Parathyroid adenoma (tissue), 2 donors: ENCODE results near the gene VOPP1.

Source experiments
- H2AFZ ChIP-seq: fragments of 300-600 bp; sonication (generic); one replicate; pipeline ENCODE4 v1.7.0; 2017; ENCODE audit warnings: antibody characterized with exemption, mild to moderate bottlenecking
- H3K27ac ChIP-seq: fragments of 300-600 bp; sonication (generic); one replicate; pipeline ENCODE4 v1.7.0; 2017
- H3K27me3 ChIP-seq: fragments of 300-600 bp; sonication (generic); one replicate; pipeline ENCODE4 v1.7.0; 2017; ENCODE audit warnings: low read length; ENCODE audit not compliant: control insufficient read depth, insufficient read depth
- H3K36me3 ChIP-seq: fragments of 300-600 bp; sonication (generic); one replicate; pipeline ENCODE4 v1.7.0; 2017; ENCODE audit warnings: low read length; ENCODE audit not compliant: control insufficient read depth, insufficient read depth
- H3K4me1 ChIP-seq: fragments of 300-600 bp; sonication (generic); one replicate; pipeline ENCODE4 v1.7.0; 2017; ENCODE audit warnings: control low read depth
- H3K4me2 ChIP-seq: fragments of 300-600 bp; sonication (generic); one replicate; pipeline ENCODE4 v1.7.0; 2017; ENCODE audit warnings: low read length
- H3K4me3 ChIP-seq: fragments of 300-600 bp; sonication (generic); one replicate; pipeline ENCODE4 v1.7.0; 2017; ENCODE audit warnings: low read depth, low read length
- H3K79me2 ChIP-seq: fragments of 300-600 bp; sonication (generic); one replicate; pipeline ENCODE4 v1.7.0; 2017; ENCODE audit warnings: control low read depth
- H3K9ac ChIP-seq: fragments of 300-600 bp; sonication (generic); one replicate; pipeline ENCODE4 v1.7.0; 2017; ENCODE audit warnings: mild to moderate bottlenecking
- H3K9me3 ChIP-seq: fragments of 300-600 bp; sonication (generic); one replicate; pipeline ENCODE4 v1.7.0; 2017; ENCODE audit warnings: low read length; ENCODE audit not compliant: control insufficient read depth
- TF ChIP-seq, protein P1 (sequence below): fragments of 300-600 bp; sonication (generic); IDR thresholded peaks from one replicate; pipeline ENCODE4 v1.7.0; 2017; ENCODE audit warnings: antibody characterized with exemption, mild to moderate bottlenecking
- donor health status: primary hyperparathyroidism.

VOPP1 gene

DNA sequence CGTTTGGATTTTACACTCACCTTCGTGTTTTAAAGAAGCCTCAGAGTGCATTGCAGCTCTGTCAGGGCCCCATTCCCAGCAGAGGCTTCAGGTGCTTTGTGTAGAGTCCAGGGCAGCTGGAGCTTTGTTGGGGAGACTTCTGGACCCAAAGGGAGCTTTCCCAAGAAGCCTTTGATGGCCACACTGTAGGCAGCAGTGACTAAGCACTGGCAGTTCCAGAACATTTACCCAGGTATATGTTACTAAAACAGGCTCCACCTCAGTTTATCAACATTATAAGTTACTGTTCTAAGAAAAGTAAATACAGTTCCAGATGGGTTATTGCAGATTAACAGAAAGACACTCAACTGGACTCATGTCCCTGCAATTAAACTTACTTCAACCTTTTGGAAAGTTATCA is 140.4 kb downstream of the VOPP1 start:
- no peak overlapping the region for H3K4me3 ChIP-seq
- no peak overlapping the region for H3K9ac ChIP-seq
- H3K27me3 ChIP-seq = no peaks in the 10 kb centered on the region
- no peak overlapping the region for H2AFZ ChIP-seq
- TF ChIP-seq, protein P1, sequence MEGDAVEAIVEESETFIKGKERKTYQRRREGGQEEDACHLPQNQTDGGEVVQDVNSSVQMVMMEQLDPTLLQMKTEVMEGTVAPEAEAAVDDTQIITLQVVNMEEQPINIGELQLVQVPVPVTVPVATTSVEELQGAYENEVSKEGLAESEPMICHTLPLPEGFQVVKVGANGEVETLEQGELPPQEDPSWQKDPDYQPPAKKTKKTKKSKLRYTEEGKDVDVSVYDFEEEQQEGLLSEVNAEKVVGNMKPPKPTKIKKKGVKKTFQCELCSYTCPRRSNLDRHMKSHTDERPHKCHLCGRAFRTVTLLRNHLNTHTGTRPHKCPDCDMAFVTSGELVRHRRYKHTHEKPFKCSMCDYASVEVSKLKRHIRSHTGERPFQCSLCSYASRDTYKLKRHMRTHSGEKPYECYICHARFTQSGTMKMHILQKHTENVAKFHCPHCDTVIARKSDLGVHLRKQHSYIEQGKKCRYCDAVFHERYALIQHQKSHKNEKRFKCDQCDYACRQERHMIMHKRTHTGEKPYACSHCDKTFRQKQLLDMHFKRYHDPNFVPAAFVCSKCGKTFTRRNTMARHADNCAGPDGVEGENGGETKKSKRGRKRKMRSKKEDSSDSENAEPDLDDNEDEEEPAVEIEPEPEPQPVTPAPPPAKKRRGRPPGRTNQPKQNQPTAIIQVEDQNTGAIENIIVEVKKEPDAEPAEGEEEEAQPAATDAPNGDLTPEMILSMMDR = no peak
- H3K9me3 ChIP-seq = no peaks in the 10 kb centered on the region
- H3K4me1 ChIP-seq = no peaks in the 10 kb centered on the region
- H3K4me2 ChIP-seq = no peak overlapping the region
- no peaks in the 10 kb centered on the region for H3K36me3 ChIP-seq
- H3K79me2 ChIP-seq = no peaks in the 10 kb centered on the region
- no peak overlapping the region for H3K27ac ChIP-seq

DNA sequence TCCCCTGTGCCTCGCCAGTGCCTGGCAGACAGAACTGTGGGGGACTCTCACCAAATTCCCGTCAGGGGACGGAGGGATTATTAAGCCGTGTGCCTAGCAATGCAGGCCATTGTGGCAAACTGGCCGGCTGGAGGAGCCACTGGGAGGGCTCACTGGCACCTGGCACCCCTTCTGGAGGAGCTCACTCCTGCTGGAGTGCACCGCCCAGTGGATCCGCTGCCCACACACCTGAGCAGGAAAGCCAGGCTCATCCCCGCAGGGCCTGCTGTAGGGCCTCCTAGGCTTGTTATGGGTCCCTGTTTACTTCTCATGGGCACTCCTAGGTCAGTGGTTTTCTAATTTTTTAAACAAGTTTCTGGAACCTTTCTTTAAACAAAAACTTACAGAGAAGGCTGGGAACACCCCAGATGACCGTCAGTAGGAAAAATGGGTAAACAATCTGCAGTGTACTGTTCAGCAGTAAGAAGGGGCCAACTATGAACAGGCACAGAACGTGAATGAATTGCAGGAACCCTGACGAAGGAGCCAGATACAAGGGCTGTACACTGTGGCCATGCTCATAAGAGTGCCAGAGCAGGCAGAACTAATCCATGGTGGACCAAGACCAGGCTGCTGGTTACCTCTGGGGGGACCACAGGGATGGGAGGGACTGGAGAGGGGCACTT is 142.3 kb downstream of the VOPP1 start:
- TF ChIP-seq, protein P1 = no peak
- Histone ChIP-seq H3K36me3 (no peaks in the 10 kb centered on the region), H3K9ac (no peak overlapping the region), H3K9me3 (no peaks in the 10 kb centered on the region), H3K27me3 (no peaks in the 10 kb centered on the region), H3K27ac (no peak overlapping the region), H2AFZ (no peak overlapping the region), H3K4me1 (no peaks in the 10 kb centered on the region), H3K79me2 (no peaks in the 10 kb centered on the region), H3K4me3 (no peak overlapping the region), H3K4me2 (no peak overlapping the region)

DNA sequence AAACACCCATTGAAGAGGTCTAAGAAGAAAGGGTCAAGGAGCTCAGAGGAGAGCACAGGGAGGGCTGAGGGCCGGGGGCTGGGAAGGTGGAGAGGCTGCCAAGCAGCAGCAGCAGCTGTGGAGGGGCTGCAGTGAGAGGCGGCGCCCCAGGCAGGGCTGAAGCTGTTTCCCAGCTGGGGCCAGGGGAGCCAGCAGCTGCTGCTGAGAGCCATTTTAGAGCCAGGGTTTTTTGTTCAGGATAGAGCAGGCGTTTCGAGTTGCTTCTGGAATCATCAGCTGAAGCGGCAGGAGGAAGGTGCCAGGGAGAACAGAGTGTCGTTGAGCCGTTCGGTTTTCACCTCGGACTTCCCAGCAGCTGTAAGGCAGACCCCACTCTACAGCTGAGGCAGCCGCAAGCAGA is 144.5 kb downstream of the VOPP1 start:
- no peak overlapping the region for H3K4me2 ChIP-seq
- H3K4me1 ChIP-seq = no peaks in the 10 kb centered on the region
- TF ChIP-seq, protein P1 = no peak
- H3K9ac ChIP-seq = no peak overlapping the region
- H2AFZ ChIP-seq = no peak overlapping the region
- no peaks in the 10 kb centered on the region for H3K79me2 ChIP-seq
- H3K27ac ChIP-seq = no peak overlapping the region
- no peak overlapping the region for H3K4me3 ChIP-seq
- no peaks in the 10 kb centered on the region for H3K36me3 ChIP-seq
- H3K9me3 ChIP-seq = no peaks in the 10 kb centered on the region
- H3K27me3 ChIP-seq = no peaks in the 10 kb centered on the region

DNA sequence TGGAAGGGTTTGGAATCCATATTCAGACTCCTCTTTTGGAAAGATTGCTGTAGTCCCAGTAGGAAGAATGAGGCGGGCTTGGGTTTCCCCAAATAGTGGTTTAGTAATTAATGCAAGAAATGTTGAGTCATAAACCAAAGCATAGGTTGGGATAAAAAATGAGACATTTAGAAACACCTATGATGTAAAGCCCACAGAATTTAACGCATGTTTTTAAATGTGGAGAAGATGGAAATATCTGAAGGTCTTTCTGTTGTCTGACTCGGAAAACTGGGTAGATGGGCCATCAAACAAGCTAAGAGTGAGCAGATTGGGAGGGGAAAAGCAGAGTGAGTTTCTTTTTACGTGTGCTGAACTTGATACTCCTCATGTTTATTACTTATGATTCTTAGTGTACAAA is 145.0 kb downstream of the VOPP1 start:
- TF ChIP-seq, protein P1 = no peak
- no peaks in the 10 kb centered on the region for H3K9me3 ChIP-seq
- no peak overlapping the region for H3K4me2 ChIP-seq
- no peak overlapping the region for H3K9ac ChIP-seq
- no peaks in the 10 kb centered on the region for H3K36me3 ChIP-seq
- no peak overlapping the region for H2AFZ ChIP-seq
- H3K79me2 ChIP-seq = no peaks in the 10 kb centered on the region
- H3K4me3 ChIP-seq = no peak overlapping the region
- H3K27ac ChIP-seq = no peak overlapping the region
- H3K4me1 ChIP-seq = no peaks in the 10 kb centered on the region
- H3K27me3 ChIP-seq = no peaks in the 10 kb centered on the region

DNA sequence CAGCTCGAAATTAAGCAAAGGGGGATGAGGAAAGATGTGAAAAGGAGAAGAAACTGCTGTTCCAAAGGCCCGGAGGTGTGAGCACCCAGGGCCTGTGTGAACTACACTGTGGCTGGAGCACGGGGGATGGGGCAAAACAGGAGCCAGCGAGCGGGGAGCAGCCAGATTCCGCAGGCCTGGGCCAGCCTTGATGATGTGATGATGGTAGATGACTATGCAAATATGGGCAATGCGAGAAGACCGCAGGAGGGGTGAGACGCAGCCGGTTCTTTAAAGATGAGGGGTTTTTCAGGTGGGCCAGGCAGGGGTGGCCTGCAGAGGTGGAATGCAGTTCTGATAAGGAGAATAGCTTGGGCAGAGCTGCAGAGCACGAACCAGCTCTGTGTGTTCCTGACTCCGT is 145.6 kb downstream of the VOPP1 start:
- Histone ChIP-seq H3K27ac (no peak overlapping the region), H2AFZ (no peak overlapping the region), H3K4me3 (no peak overlapping the region), H3K4me2 (no peak overlapping the region), H3K4me1 (no peaks in the 10 kb centered on the region), H3K36me3 (no peaks in the 10 kb centered on the region), H3K9me3 (no peaks in the 10 kb centered on the region), H3K27me3 (no peaks in the 10 kb centered on the region), H3K9ac (no peak overlapping the region), H3K79me2 (no peaks in the 10 kb centered on the region)
- TF ChIP-seq, protein P1 = no peak
